ENCODE measurements around the gene MPG. TPM values are rescaled to one million over a fixed set of nuclear protein-coding genes. Genes with fewer than 3 reads are reported as not detected.

Gene MPG
- total RNA-seq, 1 donor from 2014 or later = 48.8 TPM

DNA sequence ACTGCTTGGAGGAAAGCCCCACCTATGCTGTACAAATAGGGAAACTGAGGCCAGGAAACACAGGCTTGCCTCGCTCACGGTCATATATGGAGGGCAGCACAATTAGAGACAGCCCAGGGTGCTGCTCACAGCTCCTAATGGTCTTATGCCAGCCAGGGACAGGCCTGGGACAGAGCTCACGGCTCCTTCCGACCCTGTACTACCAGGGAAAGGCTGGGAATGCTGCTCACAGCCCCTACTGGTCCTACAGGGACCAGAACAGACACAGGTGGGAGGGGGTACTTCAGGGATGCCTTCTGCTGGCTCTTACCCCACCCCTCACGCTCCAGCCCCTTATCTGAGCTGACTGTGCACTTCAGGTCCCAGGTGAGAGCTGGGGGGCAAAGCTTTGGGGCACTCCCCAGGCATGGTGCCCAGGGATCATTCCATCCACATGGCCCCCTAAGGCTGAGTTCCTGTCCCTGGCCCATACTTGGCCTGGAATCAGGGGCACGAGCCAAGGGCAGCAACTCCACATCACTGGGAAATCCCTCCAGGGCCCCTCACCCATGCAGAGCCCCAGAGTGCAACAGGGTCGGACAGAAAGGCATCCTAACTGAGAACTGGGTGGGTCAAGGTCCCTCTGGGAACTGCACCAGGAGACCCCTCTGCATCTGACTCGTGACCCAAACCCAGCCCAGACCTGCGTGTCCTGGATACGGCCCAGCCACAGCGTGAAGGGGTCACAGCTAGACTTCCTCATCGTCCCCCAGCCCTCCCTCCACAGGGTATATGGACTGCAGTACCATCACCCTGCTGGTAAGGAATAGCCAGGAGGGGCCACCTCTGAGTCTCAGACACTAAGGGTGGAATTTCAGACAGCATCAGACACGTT lies 11.5 kb upstream of the MPG start:
- DNase-seq (ENCODE audit: low spot score) = no peak

DNA sequence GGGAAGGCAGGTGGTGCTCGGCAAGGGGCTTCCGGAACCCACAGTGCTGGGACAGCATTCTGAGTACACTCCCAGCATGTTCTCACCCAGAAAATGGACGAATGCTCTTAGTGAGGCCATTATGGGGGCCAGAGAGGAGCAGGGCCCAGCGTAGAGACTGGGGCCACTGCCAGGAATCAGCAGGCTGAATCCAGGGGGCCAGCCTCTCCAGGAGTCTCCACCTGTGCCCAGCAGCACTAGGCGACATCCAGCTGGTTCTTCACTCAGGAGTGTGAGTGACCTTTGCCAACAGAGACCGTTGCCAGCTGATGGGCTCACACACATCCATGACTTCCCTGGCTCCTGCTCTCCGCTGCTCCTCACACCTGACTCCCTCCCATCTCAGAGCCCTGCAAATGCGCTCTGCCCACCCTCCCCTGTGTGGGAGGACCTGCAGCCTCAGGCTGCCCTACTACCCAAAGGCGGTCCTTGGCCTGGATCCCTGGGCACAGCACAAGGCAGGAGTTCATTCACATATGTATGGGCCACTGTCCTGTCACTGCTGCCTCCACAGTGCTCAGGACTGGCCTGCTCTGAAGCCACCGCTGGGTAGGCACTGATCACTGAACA lies 10.7 kb upstream of the MPG start:
- no peak for DNase-seq (ENCODE audit: low spot score)

DNA sequence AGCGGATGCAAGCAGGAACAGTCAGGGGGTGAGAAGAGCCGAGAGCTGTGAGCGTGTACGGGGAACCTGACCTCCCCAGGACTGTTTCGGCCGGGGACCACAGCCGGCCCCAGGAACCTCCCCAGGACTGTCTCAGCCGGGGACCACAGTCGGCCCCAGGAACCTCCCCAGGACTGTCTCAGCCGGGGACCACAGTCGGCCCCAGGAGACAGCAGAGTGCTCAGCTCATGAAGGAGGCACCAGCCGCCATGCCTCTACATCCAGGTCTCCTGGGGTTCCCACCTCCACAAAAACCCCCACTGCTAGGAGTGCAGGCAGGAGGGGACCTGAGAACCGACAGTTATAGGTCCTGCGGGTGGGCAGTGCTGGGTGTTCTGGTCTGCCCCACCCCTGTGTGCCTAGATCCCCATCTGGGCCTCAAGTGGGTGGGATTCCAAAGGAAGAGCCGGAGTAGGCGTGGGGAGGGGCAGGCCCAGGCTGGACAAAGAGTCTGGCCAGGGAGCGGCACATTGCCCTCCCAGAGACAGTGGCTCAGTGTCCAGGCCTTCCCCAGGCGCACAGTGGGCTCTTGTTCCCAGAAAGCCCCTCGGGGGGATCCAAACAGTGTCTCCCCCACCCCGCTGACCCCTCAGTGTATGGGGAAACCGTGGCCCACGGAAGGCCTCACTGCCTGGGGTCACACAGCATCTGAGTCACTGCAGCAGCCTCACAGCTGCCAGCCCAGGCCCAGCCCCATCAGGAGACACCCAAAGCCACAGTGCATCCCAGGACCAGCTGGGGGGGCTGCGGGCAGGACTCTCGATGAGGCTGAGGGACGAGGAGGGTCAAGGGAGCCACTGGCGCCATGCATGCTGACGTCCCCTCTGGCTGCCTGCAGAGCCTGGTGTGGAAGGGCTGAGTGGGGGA lies 9.9 kb upstream of the MPG start:
- no peak for DNase-seq (ENCODE audit: low spot score)

DNA sequence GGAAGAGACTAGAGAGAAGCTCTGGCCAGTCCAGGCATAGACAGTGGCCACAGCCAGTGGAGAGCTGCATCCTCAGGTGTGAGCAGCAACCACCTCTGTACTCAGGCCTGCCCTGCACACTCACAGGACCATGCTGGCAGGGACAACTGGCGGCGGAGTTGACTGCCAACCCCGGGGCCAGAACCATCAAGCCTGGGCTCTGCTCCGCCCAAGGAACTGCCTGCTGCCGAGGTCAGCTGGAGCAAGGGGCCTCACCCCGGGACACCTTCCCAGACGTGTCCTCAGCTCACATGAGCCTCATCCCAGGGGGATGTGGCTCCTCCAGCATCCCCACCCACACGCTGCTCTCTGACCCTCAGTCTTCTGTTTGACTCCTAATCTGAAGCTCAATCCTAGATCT lies 8.8 kb upstream of the MPG start:
- DNase-seq (ENCODE audit: low spot score) = no peak

DNA sequence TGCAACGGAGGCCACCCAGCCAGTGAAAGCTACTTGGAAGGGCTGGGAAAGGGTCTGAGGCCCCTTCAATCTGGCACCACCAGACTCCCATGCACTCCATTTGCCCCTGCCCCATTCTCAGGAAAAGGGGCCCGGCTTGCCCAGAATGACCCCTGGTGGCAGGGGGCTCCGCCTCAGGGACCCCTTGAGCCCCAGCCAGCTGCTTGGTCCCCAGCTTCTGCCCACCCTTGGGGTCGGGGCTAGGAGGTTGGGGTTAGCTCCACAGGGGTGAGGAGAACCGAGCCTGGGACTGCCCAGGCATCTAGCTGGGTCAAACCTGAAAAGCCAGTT lies 6.8 kb upstream of the MPG start:
- no peak for DNase-seq (ENCODE audit: low spot score)

DNA sequence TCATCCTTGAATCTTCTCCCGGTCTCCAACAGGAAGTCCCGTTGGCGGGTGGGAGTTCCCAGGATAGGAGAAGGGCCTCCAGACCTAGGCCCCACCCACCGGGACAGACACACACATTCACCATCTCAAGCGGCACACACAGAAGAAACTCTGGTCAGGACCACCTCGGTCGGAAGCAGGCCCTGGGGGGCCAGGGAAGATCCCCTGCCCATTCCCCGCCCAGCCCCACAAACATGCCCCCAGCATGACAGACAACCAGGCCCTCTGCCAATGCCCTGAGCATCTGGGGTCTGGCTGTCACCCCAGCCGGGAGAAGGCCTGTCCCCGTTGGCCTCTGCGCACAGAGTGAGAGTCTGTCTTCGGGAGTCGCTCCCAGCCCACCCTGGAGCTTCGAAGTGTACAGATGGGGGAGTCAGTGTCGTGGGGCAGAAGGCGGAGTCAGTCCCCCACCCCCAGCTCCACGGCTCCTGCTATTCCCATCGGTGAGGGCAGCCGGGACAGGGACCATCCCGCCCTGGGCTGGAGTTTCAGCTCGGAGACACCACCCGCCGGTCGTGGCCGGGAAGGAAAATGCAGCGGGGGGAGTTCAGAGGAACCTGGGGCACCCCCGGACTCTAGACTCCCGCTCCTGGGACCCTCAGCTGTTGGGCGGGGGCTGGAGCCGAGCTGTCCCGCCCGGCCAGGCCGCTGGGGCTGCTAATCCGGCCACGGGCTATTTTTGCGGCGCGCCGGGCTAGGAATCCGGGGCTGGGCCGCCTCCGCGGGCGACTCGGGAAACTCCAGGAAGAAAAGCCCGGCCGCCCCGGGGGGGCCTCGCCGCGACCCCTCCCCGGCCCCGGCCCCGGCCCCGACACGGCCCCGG lies 6.3 kb upstream of the MPG start:
- peak; percentile 67 for DNase-seq (ENCODE audit: low spot score)

DNA sequence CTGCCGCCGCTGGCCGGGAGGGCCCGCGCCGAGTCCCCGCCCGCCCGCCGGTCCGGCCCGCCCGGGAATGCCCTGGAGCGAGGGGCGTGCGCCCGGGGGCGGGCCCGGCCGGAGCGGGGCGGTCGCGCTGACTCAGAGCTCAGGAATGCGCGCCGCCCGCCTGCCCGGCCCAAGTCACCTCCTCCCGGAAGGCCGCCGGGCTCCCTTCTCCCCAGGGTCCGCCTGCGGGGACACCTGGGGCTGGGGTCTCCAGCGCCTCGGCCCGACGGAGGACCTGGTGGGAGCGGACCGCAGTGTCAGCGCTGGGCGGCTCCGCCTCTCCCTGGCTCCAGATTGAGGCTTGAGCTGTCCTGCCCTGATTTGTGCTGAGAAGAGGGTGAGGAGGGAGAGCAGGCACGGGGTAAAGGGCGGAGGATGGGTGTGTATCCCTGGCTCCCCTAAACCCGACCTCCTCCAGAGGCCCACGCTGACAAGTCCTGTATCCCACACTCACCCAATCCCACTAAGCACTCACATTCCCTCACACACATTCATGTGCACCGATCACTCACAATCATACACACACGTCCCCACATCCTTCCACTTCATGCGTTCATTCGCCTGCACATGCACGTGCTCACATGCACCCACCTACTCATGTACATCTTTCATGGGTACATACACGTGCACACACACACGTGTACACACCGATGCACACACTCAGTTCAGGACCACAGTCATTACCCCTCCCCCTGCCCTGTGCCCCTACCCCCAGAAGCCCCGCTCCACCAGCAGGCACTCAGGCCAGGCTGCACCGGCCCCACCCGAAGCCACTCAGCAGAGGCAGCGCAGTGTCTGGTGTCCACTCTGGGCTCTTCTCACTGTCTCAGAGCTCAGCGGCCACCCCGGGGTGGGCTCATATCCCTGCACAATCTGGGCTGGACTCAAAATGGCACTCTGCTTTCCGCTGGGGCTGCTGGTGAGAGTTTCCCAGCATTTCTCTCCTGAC lies 5.2 kb upstream of the MPG start, which contains the start of gene RHBDF1:
Gene RHBDF1, minus strand, starts transcription at position 71 of the 988 bp plus-strand sequence. CDS start 7,616 bp downstream, outside the sequence.
- DNase-seq (ENCODE audit: low spot score) = peak; percentile 51

DNA sequence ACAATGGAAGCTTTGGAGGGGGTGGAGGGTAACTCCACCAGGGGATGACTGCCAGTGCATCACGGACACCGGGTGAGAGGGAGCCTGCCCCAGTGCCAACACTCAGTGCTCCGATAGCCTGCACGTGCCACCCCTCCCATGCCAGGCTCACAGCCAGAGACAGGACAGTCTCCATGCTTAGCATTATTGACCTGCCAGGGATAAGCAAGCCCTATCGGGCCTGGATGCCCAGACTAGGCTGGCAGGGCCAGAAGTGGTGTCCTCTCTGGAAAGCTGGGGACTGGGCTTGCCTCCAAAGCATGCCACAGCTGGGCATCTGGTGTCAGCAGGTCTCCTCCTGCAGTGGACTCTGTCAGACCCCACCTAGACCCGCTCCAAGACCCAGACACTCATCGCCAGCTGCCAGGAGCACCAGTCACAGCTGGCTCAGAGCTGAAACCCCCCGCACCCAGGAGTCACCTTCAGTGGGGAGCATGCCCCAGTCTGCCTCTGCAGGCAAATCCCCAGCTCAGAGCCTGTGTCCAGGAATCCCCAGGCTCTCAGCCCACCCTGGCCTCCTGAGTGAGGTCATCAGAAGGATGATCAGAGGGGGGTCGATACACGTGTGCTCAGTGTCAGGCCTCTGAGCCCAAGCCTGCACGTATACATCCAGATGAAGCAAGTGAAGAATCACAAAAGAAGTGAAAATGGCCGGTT lies 3.8 kb upstream of the MPG start:
- DNase-seq (ENCODE audit: low spot score) = no peak

DNA sequence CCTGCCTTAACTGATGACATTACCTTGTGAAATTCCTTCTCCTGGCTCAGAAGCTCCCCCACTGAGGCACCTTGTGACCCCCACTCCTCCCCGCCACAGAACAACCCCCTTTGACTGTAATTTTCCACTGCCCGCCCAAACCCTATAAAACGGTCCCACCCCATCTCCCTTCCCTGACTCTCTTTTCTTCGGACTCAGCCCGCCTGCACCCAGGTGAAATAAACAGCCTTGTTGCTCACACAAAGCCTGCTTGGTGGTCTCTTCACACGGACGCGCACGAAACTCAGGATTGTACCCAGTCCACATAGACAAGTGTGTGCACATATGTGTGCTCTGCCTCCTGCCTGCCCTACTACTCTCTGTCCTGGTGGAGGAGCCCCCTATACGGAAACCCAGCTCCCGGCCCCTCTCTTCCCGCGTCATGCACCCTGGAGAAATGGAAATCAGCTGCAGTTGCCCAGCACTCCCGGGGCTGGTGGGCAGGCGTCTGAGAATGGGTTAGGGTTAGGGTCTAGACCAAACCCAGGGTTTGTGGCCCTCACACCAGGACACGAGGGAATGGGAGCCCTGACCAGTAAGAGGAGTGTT lies 3.2 kb upstream of the MPG start:
- no peak for DNase-seq (ENCODE audit: low spot score)

DNA sequence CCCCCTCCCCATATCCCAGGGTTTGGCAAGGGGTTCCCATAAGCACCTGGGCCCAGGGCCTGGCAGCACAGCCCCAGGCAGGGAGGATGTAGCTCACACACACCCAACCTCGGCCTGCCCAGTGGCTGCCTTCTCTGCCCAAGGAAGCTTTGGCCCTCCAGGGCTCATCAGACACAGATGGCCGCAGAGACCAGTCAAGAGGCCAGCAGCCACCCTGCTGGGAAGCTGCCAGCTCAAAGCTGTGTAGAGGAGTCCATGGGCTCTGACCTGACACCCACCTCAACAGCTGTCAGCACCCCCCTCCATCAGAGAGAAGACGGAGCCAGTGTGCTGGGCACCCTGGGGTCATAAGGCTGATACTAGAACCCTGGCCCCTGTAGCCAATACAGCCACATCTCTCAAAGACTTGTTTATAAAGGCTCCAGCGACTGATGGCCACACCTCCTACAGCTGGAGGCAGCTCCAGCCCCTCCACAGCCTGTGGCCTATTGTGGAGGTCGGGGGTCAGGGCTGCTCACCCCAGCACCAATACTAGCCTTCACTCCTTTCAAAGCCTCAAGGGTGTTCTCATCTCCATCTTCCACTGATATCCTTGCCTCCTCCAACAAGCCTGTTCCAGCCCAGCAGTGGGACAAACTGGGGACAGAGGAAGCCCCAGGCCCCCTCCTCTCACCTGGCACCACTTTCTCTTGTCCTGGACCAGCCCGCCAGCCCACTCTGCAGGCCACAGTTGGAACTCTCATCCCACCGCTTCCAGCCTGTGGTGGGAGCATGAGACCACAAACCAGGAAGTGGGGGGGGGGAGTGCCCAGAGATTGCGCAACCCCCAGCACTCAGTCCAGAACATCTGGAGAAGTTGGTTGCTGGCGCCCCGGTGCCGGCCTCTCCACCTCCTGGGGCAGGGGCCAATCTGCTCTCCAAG lies 2.2 kb upstream of the MPG start:
- DNase-seq (ENCODE audit: low spot score) = peak; percentile 62

DNA sequence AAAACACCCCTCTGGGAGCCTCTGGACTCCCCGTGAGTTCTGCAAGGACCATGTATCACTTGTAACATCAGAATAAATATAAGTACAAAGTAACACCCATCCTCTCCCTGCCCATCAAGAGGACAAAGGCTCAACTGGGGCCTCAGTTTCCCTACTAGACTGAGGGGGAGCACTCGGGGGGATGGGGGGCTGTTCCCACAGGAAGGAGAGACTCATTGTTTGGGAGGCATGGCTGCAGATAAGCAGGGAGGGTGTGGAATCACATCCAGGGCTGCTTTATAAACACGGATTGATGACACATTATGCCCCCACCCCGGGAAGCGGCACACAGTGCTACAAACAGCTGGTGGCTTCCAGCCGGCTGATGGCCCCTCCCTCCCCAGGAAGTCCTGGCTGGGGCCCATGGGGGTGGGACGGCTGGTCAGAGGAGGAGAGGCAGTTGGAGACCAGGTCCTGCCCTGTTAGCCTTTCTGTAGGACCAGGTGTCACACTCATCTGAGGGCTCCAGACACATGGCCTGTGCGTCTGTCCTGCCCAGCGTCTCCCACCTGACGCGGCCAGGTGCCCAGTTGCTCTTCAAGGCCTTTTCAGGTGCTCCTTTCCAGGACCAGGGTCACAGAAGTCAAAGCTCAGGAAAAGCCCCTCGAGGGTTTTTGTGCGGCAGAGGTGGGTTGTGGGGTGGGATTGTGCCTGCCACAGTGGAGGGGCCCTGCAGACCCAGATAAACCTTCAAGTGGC lies 1.3 kb upstream of the MPG start:
- DNase-seq (ENCODE audit: low spot score) = peak; percentile 49

DNA sequence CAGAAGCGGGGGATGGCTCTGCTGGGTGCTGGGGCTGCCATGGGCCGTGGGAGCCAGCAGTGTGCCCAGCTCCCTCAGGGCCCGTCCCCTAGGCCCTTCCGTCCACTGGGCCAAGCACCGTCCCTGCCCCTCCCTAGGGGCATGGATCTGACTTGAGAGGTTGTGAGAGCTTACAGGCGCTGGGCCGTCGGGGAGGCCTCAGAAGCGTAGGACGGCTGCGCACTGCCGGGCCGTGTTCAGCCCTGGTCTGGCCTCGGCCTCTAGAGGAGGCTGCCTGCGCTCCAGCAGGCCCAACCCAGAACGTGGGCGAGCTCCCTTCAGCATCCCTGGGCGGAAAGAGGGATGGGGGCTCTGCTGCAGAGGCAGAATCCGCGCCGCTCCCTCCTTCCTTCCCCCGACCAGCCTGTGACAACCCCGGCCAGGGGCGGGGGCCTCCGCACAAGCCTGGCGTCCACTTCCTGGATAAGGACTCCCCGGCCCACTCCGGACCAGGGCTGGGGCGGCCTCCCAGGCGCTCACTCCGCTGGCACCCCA lies 685 bp upstream of the MPG start:
- DNase-seq (ENCODE audit: low spot score) = peak; percentile 40

DNA sequence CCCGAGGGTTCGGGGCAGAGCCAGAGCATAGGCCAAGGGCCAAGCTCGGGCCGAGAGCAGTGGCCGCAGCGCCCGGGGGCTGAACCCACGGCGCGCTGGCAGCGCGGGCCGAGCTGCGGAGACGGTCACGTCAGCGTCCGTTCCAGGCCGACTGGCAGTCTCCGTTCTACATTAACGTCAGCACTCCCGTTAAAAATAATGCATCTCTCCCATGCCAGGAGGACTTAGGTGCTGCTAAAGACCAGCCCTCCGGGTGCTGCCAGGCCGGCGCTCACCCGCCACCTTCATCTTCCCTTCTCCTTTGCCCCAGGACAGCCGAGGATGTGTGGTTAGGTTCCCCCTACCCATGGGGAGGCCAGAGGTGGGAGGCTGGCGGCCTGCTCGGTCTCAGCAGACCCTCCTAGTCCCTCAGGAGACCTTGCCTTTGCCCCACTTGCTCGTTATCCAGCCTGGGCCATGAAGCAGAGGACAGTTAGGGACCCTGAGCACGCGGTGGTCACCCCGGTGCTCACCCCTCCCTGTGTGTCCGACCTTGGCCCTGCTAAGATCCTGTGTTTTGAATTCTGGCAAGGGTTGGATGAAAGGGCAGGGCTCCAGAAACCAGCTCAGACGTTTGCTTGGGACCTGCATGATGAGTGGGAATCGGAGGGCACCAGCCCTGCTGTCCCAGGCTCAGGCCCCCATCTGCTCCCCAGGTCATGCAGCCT lies 572 bp downstream of the MPG start:
- no peak for DNase-seq (ENCODE audit: low spot score)

DNA sequence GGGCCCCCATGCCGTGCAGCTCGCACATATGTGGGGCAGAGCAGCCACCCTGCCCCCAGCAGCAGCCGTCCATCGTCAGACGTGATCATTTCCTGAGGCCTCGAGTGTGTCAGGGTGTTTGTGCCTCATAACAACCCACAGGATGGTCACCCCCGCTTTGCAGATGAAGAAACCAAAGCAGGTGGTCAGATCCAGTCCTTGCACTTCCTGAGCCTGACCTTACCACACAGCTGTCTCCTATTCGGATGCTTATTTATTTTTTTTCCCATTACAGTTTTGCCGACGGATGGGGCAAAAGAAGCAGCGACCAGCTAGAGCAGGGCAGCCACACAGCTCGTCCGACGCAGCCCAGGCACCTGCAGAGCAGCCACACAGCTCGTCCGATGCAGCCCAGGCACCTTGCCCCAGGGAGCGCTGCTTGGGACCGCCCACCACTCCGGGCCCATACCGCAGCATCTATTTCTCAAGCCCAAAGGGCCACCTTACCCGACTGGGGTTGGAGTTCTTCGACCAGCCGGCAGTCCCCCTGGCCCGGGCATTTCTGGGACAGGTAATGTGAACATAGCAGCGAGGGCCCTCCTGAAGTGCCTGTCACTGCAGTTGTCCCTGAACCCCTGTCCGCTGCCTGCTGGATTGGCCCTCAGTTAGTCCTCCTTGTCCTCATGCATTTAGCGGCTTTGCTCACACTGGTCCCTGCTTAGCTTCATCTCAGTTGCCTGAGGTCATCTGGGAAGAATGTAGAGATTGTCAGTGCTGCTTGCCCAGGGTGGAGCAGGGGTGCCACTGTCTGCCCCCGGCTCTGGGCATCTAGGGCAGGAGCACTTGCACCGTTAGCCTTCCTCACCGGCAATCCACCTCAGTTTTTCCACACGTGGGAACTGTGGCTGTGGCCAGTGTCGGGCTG lies 1.4 kb downstream of the MPG start:
- no peak for DNase-seq (ENCODE audit: low spot score)

DNA sequence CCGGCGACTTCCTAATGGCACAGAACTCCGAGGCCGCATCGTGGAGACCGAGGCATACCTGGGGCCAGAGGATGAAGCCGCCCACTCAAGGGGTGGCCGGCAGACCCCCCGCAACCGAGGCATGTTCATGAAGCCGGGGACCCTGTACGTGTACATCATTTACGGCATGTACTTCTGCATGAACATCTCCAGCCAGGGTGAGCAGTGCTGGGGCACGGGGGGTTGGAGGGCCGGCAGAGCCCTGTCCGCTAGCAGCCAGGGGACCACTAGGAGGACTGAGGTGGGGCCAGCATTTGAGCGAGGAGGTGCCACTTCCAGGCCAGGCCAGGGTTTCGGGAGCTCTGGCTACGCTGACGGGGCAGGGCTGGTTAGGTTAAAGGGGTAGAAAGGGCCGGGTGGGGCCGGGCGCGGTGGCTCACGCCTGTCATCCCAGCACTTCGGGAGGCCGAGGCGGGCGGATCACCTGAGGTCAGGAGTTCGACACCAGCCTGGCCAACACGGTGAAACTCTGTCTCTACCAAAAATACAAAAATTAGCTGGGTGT lies 5.1 kb downstream of the MPG start:
- DNase-seq (ENCODE audit: low spot score) = no peak

All from mucosa of gallbladder (tissue), 1 donor.